H1 (cell line): ENCODE data around the gene OPN5.

Experiments used
- ATF2 ChIP-seq: IDR thresholded peaks from 2 replicates; pipeline ENCODE4 v1.6.1; 2012; ENCODE audit warnings: low read length, inconsistent platforms
- EP300 ChIP-seq, 2 experiments: IDR thresholded peaks; 1 replicate in 1 of 2; 2 replicates in 1 of 2; pipeline ENCODE4 v1.6.1; 2011 to 2012; ENCODE audit warnings: low read depth in 2 of 2, low read length in 2 of 2, mild to moderate bottlenecking in 2 of 2, borderline replicate concordance in 1 of 2, inconsistent platforms in 1 of 2, moderate library complexity in 1 of 2
- GTF2F1 ChIP-seq: IDR thresholded peaks from 2 replicates; pipeline ENCODE4 v1.6.1; 2012; ENCODE audit warnings: low read depth, low read length, improper control_type of control experiment, borderline replicate concordance
- KDM5A ChIP-seq: fragments of 200-600 bp; IDR thresholded peaks from 2 replicates; pipeline ENCODE4 v1.7.1; 2012; ENCODE audit warnings: mild to moderate bottlenecking, low read length, inconsistent platforms, mixed read lengths
- PHF8 ChIP-seq: fragments of 200-600 bp; sonication (generic); conservative IDR thresholded peaks from 2 replicates; pipeline ENCODE4 v1.7.1; 2012; ENCODE audit warnings: low read depth, mild to moderate bottlenecking, inconsistent platforms, low read length, moderate library complexity
- POLR2A ChIP-seq, 2 experiments: IDR thresholded peaks; 1 replicate in 1 of 2; 2 replicates in 1 of 2; pipeline ENCODE4 v1.6.1; 2011; ENCODE audit warnings: low read depth in 2 of 2, low read length in 2 of 2, mild to moderate bottlenecking in 2 of 2; ENCODE audit errors: control extremely low read depth in 1 of 2
- RAD21 ChIP-seq, 2 experiments: IDR thresholded peaks in 1 of 2; conservative IDR thresholded peaks in 1 of 2; 2 replicates each; pipeline ENCODE4 v1.6.1; 2011; ENCODE audit warnings: low read depth in 2 of 2, low read length in 2 of 2, improper control_type of control experiment in 1 of 2, inconsistent platforms in 1 of 2, mild to moderate bottlenecking in 1 of 2, moderate library complexity in 1 of 2
- SP1 ChIP-seq: IDR thresholded peaks from 2 replicates; pipeline ENCODE4 v1.6.1; 2011; ENCODE audit warnings: low read depth, low read length
- TEAD4 ChIP-seq: IDR thresholded peaks from 2 replicates; pipeline ENCODE4 v1.6.1; 2012; ENCODE audit warnings: low read depth, low read length, inconsistent platforms, mixed read lengths
- TF ChIP-seq, protein P1 (sequence below), 3 experiments: IDR thresholded peaks; 1 replicate in 2 of 3; 2 replicates in 1 of 3; pipeline versions ENCODE4 v1.5.1 to v1.6.1; 2011; ENCODE audit warnings: low read length in 3 of 3, mild to moderate bottlenecking in 3 of 3, inconsistent platforms in 2 of 3, low read depth in 1 of 3, moderate library complexity in 1 of 3; ENCODE audit not compliant: insufficient read depth in 1 of 3; ENCODE audit errors: control extremely low read depth in 1 of 3
- TF ChIP-seq, protein P2 (sequence below): IDR thresholded peaks from 2 replicates; pipeline ENCODE4 v1.6.1; 2011; ENCODE audit warnings: low read depth, mild to moderate bottlenecking, low read length; ENCODE audit not compliant: insufficient read depth

GRCh38 chr6:47819461-47819860 lies 37.6 kb downstream of the OPN5 start:
- TF ChIP-seq GTF2F1 (no peak), TEAD4 (no peak), POLR2A (IDR thresholded peaks at IDR 0.05; ENCODE audit: control extremely low read depth in 1 of 2, low read depth in 2 of 2, low read length in 2 of 2) (no peak), ATF2 (no peak), PHF8 (no peak), SP1 (no peak), EP300 (IDR thresholded peaks at IDR 0.05; ENCODE audit: borderline replicate concordance in 1 of 2, low read depth in 2 of 2, low read length in 2 of 2) (no peak), KDM5A (no peak), RAD21 (IDR thresholded peaks at IDR 0.05 in 1 of 2, conservative IDR thresholded peaks at IDR 0.05 in 1 of 2; ENCODE audit: low read depth in 2 of 2, low read length in 2 of 2) (no peak)
- TF ChIP-seq, protein P1, sequence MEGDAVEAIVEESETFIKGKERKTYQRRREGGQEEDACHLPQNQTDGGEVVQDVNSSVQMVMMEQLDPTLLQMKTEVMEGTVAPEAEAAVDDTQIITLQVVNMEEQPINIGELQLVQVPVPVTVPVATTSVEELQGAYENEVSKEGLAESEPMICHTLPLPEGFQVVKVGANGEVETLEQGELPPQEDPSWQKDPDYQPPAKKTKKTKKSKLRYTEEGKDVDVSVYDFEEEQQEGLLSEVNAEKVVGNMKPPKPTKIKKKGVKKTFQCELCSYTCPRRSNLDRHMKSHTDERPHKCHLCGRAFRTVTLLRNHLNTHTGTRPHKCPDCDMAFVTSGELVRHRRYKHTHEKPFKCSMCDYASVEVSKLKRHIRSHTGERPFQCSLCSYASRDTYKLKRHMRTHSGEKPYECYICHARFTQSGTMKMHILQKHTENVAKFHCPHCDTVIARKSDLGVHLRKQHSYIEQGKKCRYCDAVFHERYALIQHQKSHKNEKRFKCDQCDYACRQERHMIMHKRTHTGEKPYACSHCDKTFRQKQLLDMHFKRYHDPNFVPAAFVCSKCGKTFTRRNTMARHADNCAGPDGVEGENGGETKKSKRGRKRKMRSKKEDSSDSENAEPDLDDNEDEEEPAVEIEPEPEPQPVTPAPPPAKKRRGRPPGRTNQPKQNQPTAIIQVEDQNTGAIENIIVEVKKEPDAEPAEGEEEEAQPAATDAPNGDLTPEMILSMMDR (IDR thresholded peaks at IDR 0.05; ENCODE audit: control extremely low read depth in 1 of 3, insufficient read depth in 1 of 3, low read depth in 1 of 3, low read length in 3 of 3), result no peak
- TF ChIP-seq, protein P2, sequence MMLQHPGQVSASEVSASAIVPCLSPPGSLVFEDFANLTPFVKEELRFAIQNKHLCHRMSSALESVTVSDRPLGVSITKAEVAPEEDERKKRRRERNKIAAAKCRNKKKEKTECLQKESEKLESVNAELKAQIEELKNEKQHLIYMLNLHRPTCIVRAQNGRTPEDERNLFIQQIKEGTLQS, result no peak
